Measurements from ENCODE around the gene ACAP2. TPM values are rescaled to one million over a fixed set of nuclear protein-coding genes. Genes with fewer than 3 reads are reported as not detected.

The ACAP2 gene
- polyA plus RNA-seq, 3 donors = 41.5 to 96.5 (median 71.6) TPM

DNA sequence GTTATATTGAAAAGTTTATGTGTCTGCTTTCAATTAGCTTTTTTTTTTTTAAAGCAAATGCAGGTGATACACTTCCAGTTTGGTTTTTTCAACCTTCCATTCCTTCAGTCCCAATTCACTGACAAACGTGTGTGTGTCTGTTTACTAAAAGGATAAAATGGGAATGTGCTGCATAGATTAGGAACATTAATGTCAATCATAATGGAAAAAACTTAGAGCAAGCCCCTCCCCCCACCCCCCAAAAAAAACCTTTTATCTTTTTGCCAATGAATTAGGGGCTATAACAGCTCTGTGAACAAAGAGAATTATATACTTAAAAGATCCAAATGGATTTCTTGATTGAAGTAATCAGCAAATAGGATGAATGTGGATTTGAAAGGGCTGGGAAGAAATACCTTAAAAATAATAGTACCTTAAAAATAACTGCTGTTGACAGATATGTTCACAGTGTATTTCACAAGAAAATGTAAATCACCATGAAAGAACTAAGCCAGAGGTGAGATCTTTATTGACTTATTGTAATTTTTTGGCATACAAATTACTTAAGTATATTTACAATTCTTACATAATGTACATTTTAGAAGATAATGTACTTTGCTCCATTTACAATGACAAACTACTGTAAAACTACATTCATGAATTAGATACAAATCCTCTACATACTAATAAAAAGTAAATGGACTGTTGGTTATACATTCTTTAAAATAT, 168.4 kb downstream of the ACAP2 start:
- peaks cover 15% of the 10 kb centered on the region for H3K4me1 Mint-ChIP-seq
- WGBS (ENCODE audit: insufficient coverage) = no CpG with 5 or more reads among the region's 1 CpG

More for the DNA sequence above, 168.4 kb downstream of the ACAP2 start:
- Histone ChIP-seq H3K9ac (ENCODE audit: insufficient read depth, low read length, poor library complexity, severe bottlenecking) (no peak overlapping the region), H2AFZ (ENCODE audit: insufficient read depth, low read depth, low read length, poor library complexity, severe bottlenecking) (no peak overlapping the region), H3K27me3 (ENCODE audit: control insufficient read depth in 2 of 2, insufficient read depth in 2 of 2, low read length in 2 of 2) (no peaks in the 10 kb centered on the region), H3K79me2 (ENCODE audit: insufficient read depth, low read length) (peaks cover 6% of the 10 kb centered on the region), H4K20me1 (ENCODE audit: insufficient read depth, low read length) (peaks cover 47% of the 10 kb centered on the region), H3K36me3 (replicated peaks in 1 of 2; ENCODE audit: control insufficient read depth in 1 of 2, insufficient read depth in 2 of 2, low read length in 2 of 2) (peaks cover 46 to 51% of the 10 kb centered on the region in 2 donors), H3K9me3 (replicated peaks in 1 of 2; ENCODE audit: control insufficient read depth in 1 of 2, insufficient read depth in 1 of 2, low read length in 2 of 2) (no peaks in the 10 kb centered on the region), H3K4me1 (ENCODE audit: control insufficient read depth in 1 of 2, insufficient read depth in 2 of 2, low read length in 2 of 2) (peaks cover 19 to 24% of the 10 kb centered on the region in 2 donors), H3K27ac (ENCODE audit: low read depth in 1 of 2, low read length in 2 of 2) (no peak overlapping the region), H3K4me3 (replicated peaks in 1 of 3; ENCODE audit: low read depth in 2 of 3, low read length in 3 of 3) (no peak overlapping the region), H3K4me2 (replicated peaks; ENCODE audit: extremely low read depth, low read length, poor library complexity, severe bottlenecking) (no peak overlapping the region)
- Mint-ChIP-seq H3K9me3 (no peaks in the 10 kb centered on the region), H3K27ac (no peak overlapping the region), H3K4me3 (no peak overlapping the region), H3K27me3 (ENCODE audit: low read depth in 3 of 3) (peaks cover 0 to 3% (median 0%) of the 10 kb centered on the region in 3 donors), H3K36me3 (peaks cover 22 to 25% of the 10 kb centered on the region in 2 donors)
- DNase-seq = no peak
- TF ChIP-seq, protein P1, sequence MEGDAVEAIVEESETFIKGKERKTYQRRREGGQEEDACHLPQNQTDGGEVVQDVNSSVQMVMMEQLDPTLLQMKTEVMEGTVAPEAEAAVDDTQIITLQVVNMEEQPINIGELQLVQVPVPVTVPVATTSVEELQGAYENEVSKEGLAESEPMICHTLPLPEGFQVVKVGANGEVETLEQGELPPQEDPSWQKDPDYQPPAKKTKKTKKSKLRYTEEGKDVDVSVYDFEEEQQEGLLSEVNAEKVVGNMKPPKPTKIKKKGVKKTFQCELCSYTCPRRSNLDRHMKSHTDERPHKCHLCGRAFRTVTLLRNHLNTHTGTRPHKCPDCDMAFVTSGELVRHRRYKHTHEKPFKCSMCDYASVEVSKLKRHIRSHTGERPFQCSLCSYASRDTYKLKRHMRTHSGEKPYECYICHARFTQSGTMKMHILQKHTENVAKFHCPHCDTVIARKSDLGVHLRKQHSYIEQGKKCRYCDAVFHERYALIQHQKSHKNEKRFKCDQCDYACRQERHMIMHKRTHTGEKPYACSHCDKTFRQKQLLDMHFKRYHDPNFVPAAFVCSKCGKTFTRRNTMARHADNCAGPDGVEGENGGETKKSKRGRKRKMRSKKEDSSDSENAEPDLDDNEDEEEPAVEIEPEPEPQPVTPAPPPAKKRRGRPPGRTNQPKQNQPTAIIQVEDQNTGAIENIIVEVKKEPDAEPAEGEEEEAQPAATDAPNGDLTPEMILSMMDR (IDR thresholded peaks at IDR 0.05) = no peak
- intact Hi-C loops (cut with micrococcal nuclease) = loop anchor here (5.0 kb wide), 2 partner anchors 248 to 268 kb away; partner anchors contain the start of gene PPP1R2 (in 1 of the 2)
